Measurements from ENCODE around the gene SATB1.
"Not testable (repeated sequence)": the region's sequence is repeated elsewhere in the genome, so short reads cannot be mapped to it uniquely, and the experiment has no call there.

SATB1 gene

GRCh38 chr3:18357747-18358146 lies 67.4 kb downstream of the SATB1 start:
- Mint-ChIP-seq H3K27ac (no peak overlapping the region), H3K27me3 (peaks cover 21% of the 10 kb centered on the region), H3K4me3 (no peak overlapping the region), H3K9me3 (no peaks in the 10 kb centered on the region), H3K36me3 (peaks cover 8% of the 10 kb centered on the region), H3K4me1 (no peaks in the 10 kb centered on the region)
- ATAC-seq, result no peak

GRCh38 chr3:18355832-18356231 lies 69.3 kb downstream of the SATB1 start:
- Mint-ChIP-seq H3K36me3 (peaks cover 8% of the 10 kb centered on the region), H3K9me3 (no peaks in the 10 kb centered on the region), H3K27me3 (peaks cover 21% of the 10 kb centered on the region), H3K4me1 (no peaks in the 10 kb centered on the region), H3K4me3 (no peak overlapping the region), H3K27ac (no peak overlapping the region)
- no peak for ATAC-seq

- Mint-ChIP-seq H3K4me1 (no peaks in the 10 kb centered on the region), H3K27me3 (peaks cover 10% of the 10 kb centered on the region), H3K27ac (no peak overlapping the region), H3K4me3 (no peak overlapping the region), H3K36me3 (peaks cover 3% of the 10 kb centered on the region), H3K9me3 (no peaks in the 10 kb centered on the region)
- ATAC-seq, result no peak
These were observed 70.4 kb downstream of the SATB1 start for GRCh38 chr3:18354701-18355100.

GRCh38 chr3:18351823-18352744 lies 73.1 kb downstream of the SATB1 start:
- Mint-ChIP-seq H3K4me3 (no peak overlapping the region), H3K36me3 (peaks cover 12% of the 10 kb centered on the region), H3K27me3 (no peaks in the 10 kb centered on the region), H3K4me1 (no peaks in the 10 kb centered on the region), H3K27ac (no peak overlapping the region), H3K9me3 (no peaks in the 10 kb centered on the region)
- ATAC-seq, result no peak

GRCh38 chr3:18351069-18351628 lies 74.0 kb downstream of the SATB1 start:
- H3K4me1 Mint-ChIP-seq, result no peaks in the 10 kb centered on the region
- no peak overlapping the region for H3K4me3 Mint-ChIP-seq
- no peak overlapping the region for H3K27ac Mint-ChIP-seq
- ATAC-seq, result no peak
- H3K9me3 Mint-ChIP-seq, result no peaks in the 10 kb centered on the region
- no peaks in the 10 kb centered on the region for H3K27me3 Mint-ChIP-seq
- H3K36me3 Mint-ChIP-seq, result peaks cover 12% of the 10 kb centered on the region

- ATAC-seq, result no peak
- Mint-ChIP-seq H3K36me3 (peaks cover 12% of the 10 kb centered on the region), H3K9me3 (no peaks in the 10 kb centered on the region), H3K27ac (no peak overlapping the region), H3K27me3 (no peaks in the 10 kb centered on the region), H3K4me1 (no peaks in the 10 kb centered on the region), H3K4me3 (no peak overlapping the region)
These were observed 75.8 kb downstream of the SATB1 start for GRCh38 chr3:18349197-18349798.

- ATAC-seq, result no peak
- H3K27me3 Mint-ChIP-seq, result peaks cover 5% of the 10 kb centered on the region
These were observed 79.0 kb downstream of the SATB1 start for GRCh38 chr3:18346097-18346496.

GRCh38 chr3:18345015-18345367 lies 80.1 kb downstream of the SATB1 start:
- Mint-ChIP-seq H3K27ac (no peak overlapping the region), H3K4me3 (no peak overlapping the region), H3K36me3 (peaks cover 12% of the 10 kb centered on the region), H3K4me1 (no peaks in the 10 kb centered on the region), H3K27me3 (peaks cover 9% of the 10 kb centered on the region), H3K9me3 (no peaks in the 10 kb centered on the region)
- ATAC-seq, result no peak

More at GRCh38 chr3:18346097-18346496, 79.0 kb downstream of the SATB1 start:
- Mint-ChIP-seq H3K27ac (no peak overlapping the region), H3K4me3 (no peak overlapping the region), H3K4me1 (no peaks in the 10 kb centered on the region), H3K9me3 (no peaks in the 10 kb centered on the region), H3K36me3 (peaks cover 12% of the 10 kb centered on the region)

GRCh38 chr3:18344306-18345014 lies 80.7 kb downstream of the SATB1 start:
- peaks cover 9% of the 10 kb centered on the region for H3K27me3 Mint-ChIP-seq
- H3K4me3 Mint-ChIP-seq, result no peak overlapping the region
- no peaks in the 10 kb centered on the region for H3K4me1 Mint-ChIP-seq
- no peak overlapping the region for H3K27ac Mint-ChIP-seq
- ATAC-seq, result no peak
- H3K9me3 Mint-ChIP-seq, result no peaks in the 10 kb centered on the region
- peaks cover 6% of the 10 kb centered on the region for H3K36me3 Mint-ChIP-seq

- H3K27ac Mint-ChIP-seq, result no peak overlapping the region
- H3K4me1 Mint-ChIP-seq, result no peaks in the 10 kb centered on the region
- peaks cover 9% of the 10 kb centered on the region for H3K27me3 Mint-ChIP-seq
- H3K9me3 Mint-ChIP-seq, result no peaks in the 10 kb centered on the region
- no peaks in the 10 kb centered on the region for H3K36me3 Mint-ChIP-seq
- no peak overlapping the region for H3K4me3 Mint-ChIP-seq
- ATAC-seq, result no peak
These were observed 81.3 kb downstream of the SATB1 start for GRCh38 chr3:18343809-18344208.

GRCh38 chr3:18338827-18339514 lies 86.2 kb downstream of the SATB1 start:
- ATAC-seq, result no peak
- H3K27me3 Mint-ChIP-seq, result peaks cover 21% of the 10 kb centered on the region

GRCh38 chr3:18337231-18337630 lies 87.9 kb downstream of the SATB1 start:
- Mint-ChIP-seq H3K36me3 (no peaks in the 10 kb centered on the region), H3K27me3 (peaks cover 30% of the 10 kb centered on the region), H3K4me3 (no peak overlapping the region), H3K4me1 (no peaks in the 10 kb centered on the region), H3K9me3 (no peaks in the 10 kb centered on the region), H3K27ac (no peak overlapping the region)
- no peak for ATAC-seq

More at GRCh38 chr3:18338827-18339514, 86.2 kb downstream of the SATB1 start:
- Mint-ChIP-seq H3K9me3 (no peaks in the 10 kb centered on the region), H3K36me3 (no peaks in the 10 kb centered on the region), H3K4me3 (no peak overlapping the region), H3K27ac (no peak overlapping the region), H3K4me1 (no peaks in the 10 kb centered on the region)

- no peak for ATAC-seq
- Mint-ChIP-seq H3K27ac (no peak overlapping the region), H3K4me1 (no peaks in the 10 kb centered on the region), H3K9me3 (no peaks in the 10 kb centered on the region), H3K27me3 (peaks cover 30% of the 10 kb centered on the region), H3K36me3 (no peaks in the 10 kb centered on the region), H3K4me3 (no peak overlapping the region)
These were observed 90.1 kb downstream of the SATB1 start for GRCh38 chr3:18334837-18335601.

GRCh38 chr3:18330772-18331441 lies 94.2 kb downstream of the SATB1 start:
- not testable (repeated sequence) for H3K27ac Mint-ChIP-seq, ATAC-seq, H3K36me3 Mint-ChIP-seq, H3K4me3 Mint-ChIP-seq, H3K9me3 Mint-ChIP-seq, H3K4me1 Mint-ChIP-seq
- H3K27me3 Mint-ChIP-seq, result peaks cover 27% of the 10 kb centered on the region
